ENCODE data around the gene BET1. TPM values are rescaled to one million over a fixed set of nuclear protein-coding genes. Genes with fewer than 3 reads are reported as not detected.

BET1 gene
- total RNA-seq, 2 experiments from 2014 or later, result 14.3 to 31.6 TPM

DNA sequence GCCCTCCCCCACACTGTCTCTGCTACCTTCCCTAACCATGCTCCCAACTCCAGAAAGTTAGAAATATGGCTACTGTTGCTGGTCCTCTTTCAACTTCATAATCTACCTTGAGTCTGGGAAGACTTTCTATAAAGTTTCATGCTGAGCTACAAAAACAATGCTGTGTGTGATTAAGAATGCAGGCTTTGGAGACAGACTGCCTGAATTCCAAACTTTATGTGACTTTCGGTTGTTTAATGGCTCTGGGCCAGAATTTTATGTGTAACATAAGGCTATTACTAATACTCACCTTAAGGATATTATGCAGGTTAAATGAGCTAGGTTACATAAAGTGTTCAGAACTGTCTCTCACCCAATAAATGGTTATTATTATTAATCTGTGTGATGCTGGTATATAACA is 19.1 kb downstream of the BET1 start:
- no peak overlapping the region for H3K4me3 ChIP-seq (ENCODE audit: low read depth, low read length, poor library complexity, severe bottlenecking)
- H3K4me1 ChIP-seq (ENCODE audit: insufficient read depth, low read length, poor library complexity, severe bottlenecking), result no peaks in the 10 kb centered on the region
- no peak overlapping the region for H3K4me2 ChIP-seq (ENCODE audit: low read length)
- ChIA-PET CTCF (ENCODE audit: unreplicated experiment) (interaction anchor here (1.2 kb wide), 1 partner anchor 10 kb away, joined by 3 read pairs; no protein-coding TSS in a partner anchor), POLR2A (interaction anchor here (1.0 to 2.2 kb wide), 5 partner anchors 10 to 69 kb away, joined by 3 to 8 read pairs (median 4); no protein-coding TSS in a partner anchor)
- no peak overlapping the region for H2AFZ ChIP-seq (ENCODE audit: low read length)
- H3K9me2 ChIP-seq (ENCODE audit: insufficient read depth, low read length), result no peaks in the 10 kb centered on the region
- BruUV-seq (replicated peaks), result no TSS peak
- intact Hi-C loops (cut with micrococcal nuclease; ENCODE audit: unreplicated experiment), result no loop called here
- no peaks in the 10 kb centered on the region for H3K79me2 ChIP-seq (ENCODE audit: insufficient read depth, low read depth, low read length)
- DNase-seq (ENCODE audit: low spot score), result no peak
- H4K20me1 ChIP-seq (ENCODE audit: insufficient read depth, low read length), result no peaks in the 10 kb centered on the region
- H3K36me3 ChIP-seq (ENCODE audit: insufficient read depth, low read length), result no peaks in the 10 kb centered on the region
- H3K9me3 ChIP-seq (ENCODE audit: low read length), result no peaks in the 10 kb centered on the region
- TF ChIP-seq EZH2phosphoT487 (IDR thresholded peaks at IDR 0.05; ENCODE audit: borderline replicate concordance, low read depth, low read length) (no peak), CTCF (conservative IDR thresholded peaks at IDR 0.05; ENCODE audit: low read length) (no peak)
- no peak overlapping the region for H3K27ac ChIP-seq (ENCODE audit: low read depth, low read length, poor library complexity, severe bottlenecking)

DNA sequence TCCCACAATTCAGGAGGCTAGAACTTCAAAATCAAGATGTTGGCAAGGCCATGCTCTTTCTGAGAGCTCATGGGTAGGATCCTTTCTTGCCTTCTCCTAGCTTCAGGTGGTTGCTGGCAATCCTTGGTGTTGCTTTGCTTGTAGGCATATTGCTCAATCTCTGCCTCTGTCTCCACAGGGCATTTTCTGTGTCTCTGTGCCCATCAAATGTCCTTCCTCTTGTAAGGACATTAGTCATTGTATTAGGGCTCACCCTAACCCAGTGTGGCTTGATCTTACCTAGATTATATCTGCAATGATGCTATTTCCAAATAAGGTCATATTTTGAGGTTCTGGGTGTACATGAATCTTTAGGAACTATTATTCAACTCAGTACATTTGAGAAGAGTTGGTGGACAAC is 20.1 kb downstream of the BET1 start:
- Histone ChIP-seq H4K20me1 (ENCODE audit: insufficient read depth, low read length) (no peaks in the 10 kb centered on the region), H3K9me2 (ENCODE audit: insufficient read depth, low read length) (no peaks in the 10 kb centered on the region), H3K79me2 (ENCODE audit: insufficient read depth, low read depth, low read length) (no peaks in the 10 kb centered on the region), H3K4me2 (ENCODE audit: low read length) (no peak overlapping the region), H3K27ac (ENCODE audit: low read depth, low read length, poor library complexity, severe bottlenecking) (no peak overlapping the region), H3K4me3 (ENCODE audit: low read depth, low read length, poor library complexity, severe bottlenecking) (no peak overlapping the region), H3K4me1 (ENCODE audit: insufficient read depth, low read length, poor library complexity, severe bottlenecking) (no peaks in the 10 kb centered on the region), H3K9me3 (ENCODE audit: low read length) (no peaks in the 10 kb centered on the region), H2AFZ (ENCODE audit: low read length) (no peak overlapping the region), H3K36me3 (ENCODE audit: insufficient read depth, low read length) (no peaks in the 10 kb centered on the region)
- ChIA-PET POLR2A (interaction anchor here (0.7 to 2.2 kb wide), 3 partner anchors 11 to 422 kb away, joined by 4 to 5 read pairs (median 4); no protein-coding TSS in a partner anchor), CTCF (ENCODE audit: unreplicated experiment) (no interaction called here)
- DNase-seq (ENCODE audit: low spot score), result no peak
- intact Hi-C loops (cut with micrococcal nuclease; ENCODE audit: unreplicated experiment), result no loop called here
- BruUV-seq (replicated peaks), result no TSS peak
- TF ChIP-seq EZH2phosphoT487 (IDR thresholded peaks at IDR 0.05; ENCODE audit: borderline replicate concordance, low read depth, low read length) (no peak), CTCF (conservative IDR thresholded peaks at IDR 0.05; ENCODE audit: low read length) (no peak)

GRCh38 chr7:93981480-93981874 is 22.7 kb downstream of the BET1 start:
- Histone ChIP-seq H3K9me2 (ENCODE audit: insufficient read depth, low read length) (no peaks in the 10 kb centered on the region), H2AFZ (ENCODE audit: low read length) (peak overlapping the region; percentile 86; the same call in 1 of the 2 replicates), H4K20me1 (ENCODE audit: insufficient read depth, low read length) (no peaks in the 10 kb centered on the region), H3K4me2 (ENCODE audit: low read length) (peak overlapping the region; percentile 52), H3K4me3 (ENCODE audit: low read depth, low read length, poor library complexity, severe bottlenecking) (no peak overlapping the region), H3K79me2 (ENCODE audit: insufficient read depth, low read depth, low read length) (no peaks in the 10 kb centered on the region), H3K4me1 (ENCODE audit: insufficient read depth, low read length, poor library complexity, severe bottlenecking) (no peaks in the 10 kb centered on the region), H3K36me3 (ENCODE audit: insufficient read depth, low read length) (no peaks in the 10 kb centered on the region), H3K9me3 (ENCODE audit: low read length) (no peaks in the 10 kb centered on the region), H3K27ac (ENCODE audit: low read depth, low read length, poor library complexity, severe bottlenecking) (no peak overlapping the region)
- ChIA-PET POLR2A (interaction anchor here (0.8 to 1.4 kb wide), 6 partner anchors 10 to 175 kb away, joined by 3 to 7 read pairs (median 3); no protein-coding TSS in a partner anchor), CTCF (ENCODE audit: unreplicated experiment) (no interaction called here)
- no peak for DNase-seq (ENCODE audit: low spot score)
- no TSS peak for BruUV-seq (replicated peaks)
- intact Hi-C loops (cut with micrococcal nuclease; ENCODE audit: unreplicated experiment), result no loop called here
- TF ChIP-seq CTCF (conservative IDR thresholded peaks at IDR 0.05; ENCODE audit: low read length) (no peak), EZH2phosphoT487 (IDR thresholded peaks at IDR 0.05; ENCODE audit: borderline replicate concordance, low read depth, low read length) (no peak)

Data from OCI-LY7 (cell line).